Testis (tissue), 2 donors: ENCODE measurements around the gene NOA1.

Experiments used
- POLR2A ChIP-seq: fragments of 450-650 bp; IDR thresholded peaks from one replicate; pipeline ENCODE4 v1.6.1; 2017; ENCODE audit warnings: antibody characterized with exemption, mild to moderate bottlenecking, moderate library complexity
- TF ChIP-seq, protein P1 (sequence below), 3 experiments: fragments of 450-650 bp in 2 of 3; fragments of 200-600 bp in 1 of 3; sonication (generic) in 1 of 3; IDR thresholded peaks; one replicate each; pipeline ENCODE4 v1.5.1; 2016 to 2019; ENCODE audit warnings: antibody characterized with exemption in 3 of 3, mild to moderate bottlenecking in 2 of 3, moderate library complexity in 1 of 3

DNA sequence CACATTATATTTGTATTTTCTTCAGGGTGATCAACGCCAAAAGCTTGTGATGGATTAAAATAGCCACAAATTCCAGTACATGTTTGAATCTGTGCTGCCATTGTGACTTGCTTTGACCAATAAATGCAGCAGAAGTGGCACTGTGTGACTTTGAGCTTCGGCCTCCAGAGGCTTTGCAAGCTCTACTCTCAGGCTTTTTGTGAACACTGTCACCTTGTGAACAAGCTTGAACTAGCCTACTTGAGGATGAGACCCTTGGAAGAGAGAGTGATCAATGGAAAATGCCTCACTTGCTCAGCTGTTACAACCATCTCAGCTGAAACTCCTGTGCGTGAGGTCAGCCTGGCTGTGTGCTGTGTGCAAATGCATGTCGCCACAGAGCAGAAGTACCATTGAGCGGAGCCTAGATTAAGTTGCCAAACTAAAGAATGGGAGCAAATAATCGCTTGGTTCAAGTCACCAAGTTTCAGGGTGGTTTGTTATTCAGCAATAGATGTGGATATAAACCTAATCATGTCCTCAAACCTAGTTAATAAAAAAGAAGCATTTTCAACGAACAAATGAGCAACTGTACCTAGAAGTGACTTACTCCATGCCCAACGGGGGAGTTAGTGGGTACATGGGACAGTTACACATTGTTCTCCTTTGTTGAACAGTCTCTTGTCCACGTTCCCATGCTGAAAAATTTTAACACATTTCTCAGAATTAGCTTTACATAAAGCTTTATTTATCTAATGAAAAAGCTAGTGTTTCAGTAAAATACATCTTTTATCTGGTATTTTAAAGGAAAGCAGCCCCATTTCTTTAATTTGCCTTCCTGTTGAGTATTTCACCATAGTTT is 23.5 kb downstream of the NOA1 start:
- TF ChIP-seq, protein P1, sequence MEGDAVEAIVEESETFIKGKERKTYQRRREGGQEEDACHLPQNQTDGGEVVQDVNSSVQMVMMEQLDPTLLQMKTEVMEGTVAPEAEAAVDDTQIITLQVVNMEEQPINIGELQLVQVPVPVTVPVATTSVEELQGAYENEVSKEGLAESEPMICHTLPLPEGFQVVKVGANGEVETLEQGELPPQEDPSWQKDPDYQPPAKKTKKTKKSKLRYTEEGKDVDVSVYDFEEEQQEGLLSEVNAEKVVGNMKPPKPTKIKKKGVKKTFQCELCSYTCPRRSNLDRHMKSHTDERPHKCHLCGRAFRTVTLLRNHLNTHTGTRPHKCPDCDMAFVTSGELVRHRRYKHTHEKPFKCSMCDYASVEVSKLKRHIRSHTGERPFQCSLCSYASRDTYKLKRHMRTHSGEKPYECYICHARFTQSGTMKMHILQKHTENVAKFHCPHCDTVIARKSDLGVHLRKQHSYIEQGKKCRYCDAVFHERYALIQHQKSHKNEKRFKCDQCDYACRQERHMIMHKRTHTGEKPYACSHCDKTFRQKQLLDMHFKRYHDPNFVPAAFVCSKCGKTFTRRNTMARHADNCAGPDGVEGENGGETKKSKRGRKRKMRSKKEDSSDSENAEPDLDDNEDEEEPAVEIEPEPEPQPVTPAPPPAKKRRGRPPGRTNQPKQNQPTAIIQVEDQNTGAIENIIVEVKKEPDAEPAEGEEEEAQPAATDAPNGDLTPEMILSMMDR (IDR thresholded peaks at IDR 0.05) = no peak
- no peak for TF ChIP-seq POLR2A
